Gastrocnemius medialis (tissue), 4 donors: ENCODE data around the gene NKX3-2. TPM values are rescaled to one million over a fixed set of nuclear protein-coding genes. Genes with fewer than 3 reads are reported as not detected.
A peak's percentile ranks its signal among the peaks of the same experiment; 100 is the strongest.

ENCODE experiments used
- ATAC-seq, 2 donors: fragments of 150-250 bp; one replicate each; pipeline ENCODE4 v1.9.1; 2016
- DNase-seq, 2 donors: peaks; one replicate each; pipeline ENCODE4 v3.0.0-alpha.2; 2019
- H3K27ac ChIP-seq, 4 donors: fragments of 200-600 bp; sonication (generic); 1 replicate in 1 of 4; 2 replicates in 3 of 4; pipeline ENCODE4 v1.5.1; 2016 to 2018; ENCODE audit warnings: mild to moderate bottlenecking in 2 of 4, moderate library complexity in 1 of 4
- H3K27me3 ChIP-seq, 3 donors: fragments of 200-600 bp; sonication (generic) in 2 of 3; 1 replicate in 1 of 3; 2 replicates in 2 of 3; pipeline versions ENCODE4 v1.5.1 to v1.6.0; 2016 to 2019; ENCODE audit warnings: mild to moderate bottlenecking in 1 of 3, moderate library complexity in 1 of 3
- H3K36me3 ChIP-seq, 2 donors: fragments of 200-600 bp; sonication (generic) in 1 of 2; one replicate each; pipeline ENCODE4 v1.5.1; 2017 to 2018
- H3K4me1 ChIP-seq, 2 donors: fragments of 200-600 bp; sonication (generic) in 1 of 2; one replicate each; pipeline ENCODE4 v1.5.1; 2016 to 2017; ENCODE audit warnings: mild to moderate bottlenecking in 2 of 2
- H3K4me3 ChIP-seq, 4 donors: fragments of 200-600 bp; sonication (generic) in 3 of 4; 1 replicate in 1 of 4; 2 replicates in 3 of 4; pipeline ENCODE4 v1.5.1; 2016 to 2019; ENCODE audit warnings: mild to moderate bottlenecking in 2 of 4
- H3K9me3 ChIP-seq, 3 donors: fragments of 200-600 bp; sonication (generic) in 2 of 3; 1 replicate in 1 of 3; 2 replicates in 2 of 3; pipeline ENCODE4 v1.5.1; 2016 to 2019
- CTCF ChIP-seq, 5 experiments: fragments of 450-650 bp in 3 of 5; fragments of 200-600 bp in 2 of 5; sonication (generic) in 2 of 5; IDR thresholded peaks in 4 of 5; conservative IDR thresholded peaks in 1 of 5; 1 replicate in 4 of 5; 2 replicates in 1 of 5; pipeline ENCODE4 v1.5.1; 2016 to 2019; ENCODE audit warnings: antibody characterized with exemption in 5 of 5, mild to moderate bottlenecking in 3 of 5, moderate library complexity in 3 of 5
- POLR2A ChIP-seq, 2 donors: fragments of 450-650 bp; IDR thresholded peaks; one replicate each; pipeline ENCODE4 v1.6.1; 2017; ENCODE audit warnings: antibody characterized with exemption in 2 of 2, mild to moderate bottlenecking in 2 of 2, moderate library complexity in 2 of 2
- in situ Hi-C, 4 donors: fragments of 200-750 bp; cut with MboI; loops; one replicate each; pipeline versions ENCODE4 v1.15.0 to v1.8.0; 2017; ENCODE audit warnings: low sequenced_read_pairs in 4 of 4
- intact Hi-C: fragments of 100-400 bp; cut with DNase I; formaldehyde crosslinking; loops from one replicate; pipeline ENCODE4 v1.15.1; 2023; ENCODE audit warnings: low total_unique reads
- total RNA-seq, 4 donors: library from RNA; depleted of rRNA; stranded (reverse); fragments of >200 nt; gene quantifications; one replicate each; pipeline versions ENCODE4 v1.1.0 to v1.2.3, GENCODE V29; 2016

NKX3-2 gene
- total RNA-seq, 4 donors from 2014 or later: not detected

GRCh38 chr4:13531625-13531998 is 12.7 kb downstream of the NKX3-2 start:
- Histone ChIP-seq H3K36me3 (no peaks in the 10 kb centered on the region), H3K4me1 (no peaks in the 10 kb centered on the region), H3K4me3 (no peak overlapping the region), H3K27ac (no peak overlapping the region), H3K9me3 (no peaks in the 10 kb centered on the region), H3K27me3 (peaks cover 92 to 99% (median 98%) of the 10 kb centered on the region in 3 donors)
- ATAC-seq (no peak), DNase-seq (no peak)
- no peak for TF ChIP-seq CTCF (IDR thresholded peaks at IDR 0.05 in 4 of 5, conservative IDR thresholded peaks at IDR 0.05 in 1 of 5)
- no peak for TF ChIP-seq POLR2A (IDR thresholded peaks at IDR 0.05)
- intact Hi-C loops (no loop called here), in situ Hi-C loops (loop anchor here in 1 of 4 donors (25.0 kb wide), 1 partner anchor 794 kb away; no protein-coding TSS in a partner anchor)

- Histone ChIP-seq H3K27me3 (peaks cover 92 to 99% (median 98%) of the 10 kb centered on the region in 3 donors), H3K36me3 (no peaks in the 10 kb centered on the region), H3K4me3 (no peak overlapping the region), H3K9me3 (no peaks in the 10 kb centered on the region), H3K4me1 (no peaks in the 10 kb centered on the region), H3K27ac (no peak overlapping the region)
- no peak for TF ChIP-seq CTCF (IDR thresholded peaks at IDR 0.05 in 4 of 5, conservative IDR thresholded peaks at IDR 0.05 in 1 of 5)
- TF ChIP-seq POLR2A (IDR thresholded peaks at IDR 0.05): no peak
- DNase-seq (no peak), ATAC-seq (no peak)
- in situ Hi-C loops: loop anchor here in 1 of 4 donors (25.0 kb wide), 1 partner anchor 794 kb away; no protein-coding TSS in a partner anchor
- intact Hi-C loops: no loop called here
These were observed 13.3 kb downstream of the NKX3-2 start for GRCh38 chr4:13530823-13531624.

- H3K27me3 ChIP-seq: peaks cover 94 to 99% (median 98%) of the 10 kb centered on the region in 3 donors
- no peak overlapping the region for H3K27ac ChIP-seq
- H3K36me3 ChIP-seq: no peaks in the 10 kb centered on the region
- H3K9me3 ChIP-seq: peaks cover 0 to 8% (median 0%) of the 10 kb centered on the region in 3 donors
- TF ChIP-seq CTCF (IDR thresholded peaks at IDR 0.05 in 4 of 5, conservative IDR thresholded peaks at IDR 0.05 in 1 of 5): no peak
- TF ChIP-seq POLR2A (IDR thresholded peaks at IDR 0.05): no peak
- H3K4me1 ChIP-seq: no peaks in the 10 kb centered on the region
- H3K4me3 ChIP-seq: peak overlapping the region in 1 of 4 donors; percentile 13
- intact Hi-C loops: no loop called here
- DNase-seq: no peak
- in situ Hi-C loops: loop anchor here in 1 of 4 donors (25.0 kb wide), 1 partner anchor 792 kb away; no protein-coding TSS in a partner anchor
- ATAC-seq: no peak
These were observed 15.0 kb downstream of the NKX3-2 start for GRCh38 chr4:13529128-13529919.

- Histone ChIP-seq H3K27me3 (peaks cover 94 to 99% (median 98%) of the 10 kb centered on the region in 3 donors), H3K9me3 (peaks cover 0 to 14% (median 3%) of the 10 kb centered on the region in 3 donors), H3K4me1 (no peaks in the 10 kb centered on the region), H3K27ac (no peak overlapping the region), H3K4me3 (peak overlapping the region in 1 of 4 donors; percentile 13), H3K36me3 (no peaks in the 10 kb centered on the region)
- in situ Hi-C loops: loop anchor here in 1 of 4 donors (25.0 kb wide), 1 partner anchor 791 kb away; no protein-coding TSS in a partner anchor
- DNase-seq (no peak), ATAC-seq (no peak)
- intact Hi-C loops: no loop called here
- TF ChIP-seq POLR2A (IDR thresholded peaks at IDR 0.05): no peak
- TF ChIP-seq CTCF (IDR thresholded peaks at IDR 0.05 in 4 of 5, conservative IDR thresholded peaks at IDR 0.05 in 1 of 5): no peak
These were observed 15.5 kb downstream of the NKX3-2 start for GRCh38 chr4:13528821-13529127.
